Measurements from ENCODE around the gene FRMD4B. TPM values are rescaled to one million over a fixed set of nuclear protein-coding genes. Genes with fewer than 3 reads are reported as not detected.

Gene FRMD4B
- total RNA-seq, 1 experiment from 2014 or later: 0.90 TPM

DNA sequence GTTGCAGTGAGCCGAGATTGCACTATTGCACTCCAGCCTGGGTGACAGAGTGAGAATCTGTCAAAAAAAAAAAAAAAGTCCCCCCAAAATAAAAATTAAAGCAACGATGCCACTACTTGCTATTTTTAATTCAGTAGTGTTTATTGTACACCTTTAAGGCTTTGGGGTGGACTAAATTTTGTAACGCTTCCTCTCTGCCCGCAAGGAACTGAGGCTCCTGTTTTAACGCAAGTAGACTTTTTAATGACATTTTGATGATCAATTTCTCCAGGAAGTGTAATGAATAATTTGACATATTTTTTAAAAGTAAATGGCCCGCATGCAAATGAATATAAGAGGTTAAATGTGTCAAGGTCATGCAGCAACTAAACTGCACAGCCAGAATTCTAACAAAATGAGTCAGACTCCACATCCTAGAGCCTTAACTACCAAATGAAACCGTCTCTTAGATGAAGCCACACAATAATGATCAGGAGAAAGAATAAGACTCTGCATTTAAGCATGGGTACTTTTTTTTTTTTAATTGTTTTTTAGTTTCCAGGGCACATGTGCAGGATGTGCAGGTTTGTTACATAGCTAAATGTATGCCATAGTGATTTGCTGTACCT lies 166.7 kb downstream of the FRMD4B start:
- BruUV-seq (replicated peaks): no TSS peak
- no peaks in the 10 kb centered on the region for H3K27me3 ChIP-seq (ENCODE audit: control insufficient read depth, insufficient read depth, low read length)
- ChIA-PET POLR2A (no interaction called here), CTCF (no interaction called here)
- H3K9me3 ChIP-seq (ENCODE audit: control insufficient read depth, insufficient read depth, low read depth, low read length): no peaks in the 10 kb centered on the region
- H3K4me1 ChIP-seq (ENCODE audit: control insufficient read depth, insufficient read depth, low read length): no peaks in the 10 kb centered on the region
- DNase-seq (ENCODE audit: low read depth, low spot score): no peak
- no peaks in the 10 kb centered on the region for H3K36me3 ChIP-seq (ENCODE audit: control insufficient read depth, insufficient read depth, low read length)
- intact Hi-C loops (cut with micrococcal nuclease; ENCODE audit: unreplicated experiment) (no loop called here), in situ Hi-C loops (cut with HindIII; ENCODE audit: low pct_unique_long_range_greater_than_20kb, low sequenced_read_pairs) (no loop called here)
- H3K4me3 ChIP-seq (ENCODE audit: low read depth in 2 of 2, low read length in 2 of 2): no peak overlapping the region
- no peak overlapping the region for H3K27ac ChIP-seq (ENCODE audit: low read length)
- no peak for ATAC-seq
- TF ChIP-seq CTCF (IDR thresholded peaks at IDR 0.05) (no peak), SIN3A (IDR thresholded peaks at IDR 0.05; ENCODE audit: borderline replicate concordance, insufficient read depth, low read depth, low read length) (no peak), POLR2AphosphoS5 (IDR thresholded peaks at IDR 0.05; ENCODE audit: low read depth, low read length) (no peak), TCF7L2 (IDR thresholded peaks at IDR 0.05; ENCODE audit: low read depth, low read length) (no peak)
- TF ChIP-seq, protein P1, sequence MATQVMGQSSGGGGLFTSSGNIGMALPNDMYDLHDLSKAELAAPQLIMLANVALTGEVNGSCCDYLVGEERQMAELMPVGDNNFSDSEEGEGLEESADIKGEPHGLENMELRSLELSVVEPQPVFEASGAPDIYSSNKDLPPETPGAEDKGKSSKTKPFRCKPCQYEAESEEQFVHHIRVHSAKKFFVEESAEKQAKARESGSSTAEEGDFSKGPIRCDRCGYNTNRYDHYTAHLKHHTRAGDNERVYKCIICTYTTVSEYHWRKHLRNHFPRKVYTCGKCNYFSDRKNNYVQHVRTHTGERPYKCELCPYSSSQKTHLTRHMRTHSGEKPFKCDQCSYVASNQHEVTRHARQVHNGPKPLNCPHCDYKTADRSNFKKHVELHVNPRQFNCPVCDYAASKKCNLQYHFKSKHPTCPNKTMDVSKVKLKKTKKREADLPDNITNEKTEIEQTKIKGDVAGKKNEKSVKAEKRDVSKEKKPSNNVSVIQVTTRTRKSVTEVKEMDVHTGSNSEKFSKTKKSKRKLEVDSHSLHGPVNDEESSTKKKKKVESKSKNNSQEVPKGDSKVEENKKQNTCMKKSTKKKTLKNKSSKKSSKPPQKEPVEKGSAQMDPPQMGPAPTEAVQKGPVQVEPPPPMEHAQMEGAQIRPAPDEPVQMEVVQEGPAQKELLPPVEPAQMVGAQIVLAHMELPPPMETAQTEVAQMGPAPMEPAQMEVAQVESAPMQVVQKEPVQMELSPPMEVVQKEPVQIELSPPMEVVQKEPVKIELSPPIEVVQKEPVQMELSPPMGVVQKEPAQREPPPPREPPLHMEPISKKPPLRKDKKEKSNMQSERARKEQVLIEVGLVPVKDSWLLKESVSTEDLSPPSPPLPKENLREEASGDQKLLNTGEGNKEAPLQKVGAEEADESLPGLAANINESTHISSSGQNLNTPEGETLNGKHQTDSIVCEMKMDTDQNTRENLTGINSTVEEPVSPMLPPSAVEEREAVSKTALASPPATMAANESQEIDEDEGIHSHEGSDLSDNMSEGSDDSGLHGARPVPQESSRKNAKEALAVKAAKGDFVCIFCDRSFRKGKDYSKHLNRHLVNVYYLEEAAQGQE (IDR thresholded peaks at IDR 0.05; ENCODE audit: insufficient read depth in 1 of 2, low read depth in 2 of 2, low read length in 1 of 2): no peak

- Histone ChIP-seq H3K36me3 (ENCODE audit: control insufficient read depth, insufficient read depth, low read length) (no peaks in the 10 kb centered on the region), H3K27me3 (ENCODE audit: control insufficient read depth, insufficient read depth, low read length) (no peaks in the 10 kb centered on the region), H3K4me1 (ENCODE audit: control insufficient read depth, insufficient read depth, low read length) (no peaks in the 10 kb centered on the region), H3K27ac (ENCODE audit: low read length) (no peak overlapping the region), H3K9me3 (ENCODE audit: control insufficient read depth, insufficient read depth, low read depth, low read length) (no peaks in the 10 kb centered on the region), H3K4me3 (ENCODE audit: low read depth in 2 of 2, low read length in 2 of 2) (no peak overlapping the region)
- intact Hi-C loops (cut with micrococcal nuclease; ENCODE audit: unreplicated experiment): no loop called here
- BruUV-seq (replicated peaks): no TSS peak
- ChIA-PET CTCF (no interaction called here), POLR2A (no interaction called here)
- no peak for DNase-seq (ENCODE audit: low read depth, low spot score)
- in situ Hi-C loops (cut with HindIII; ENCODE audit: low pct_unique_long_range_greater_than_20kb, low sequenced_read_pairs): no loop called here
- TF ChIP-seq CTCF (IDR thresholded peaks at IDR 0.05): no peak
- no peak for TF ChIP-seq SIN3A (IDR thresholded peaks at IDR 0.05; ENCODE audit: borderline replicate concordance, insufficient read depth, low read depth, low read length)
- TF ChIP-seq TCF7L2 (IDR thresholded peaks at IDR 0.05; ENCODE audit: low read depth, low read length): no peak
- TF ChIP-seq POLR2AphosphoS5 (IDR thresholded peaks at IDR 0.05; ENCODE audit: low read depth, low read length): no peak
- TF ChIP-seq, protein P1 (IDR thresholded peaks at IDR 0.05; ENCODE audit: insufficient read depth in 1 of 2, low read depth in 2 of 2, low read length in 1 of 2): no peak
- no peak for ATAC-seq
Measured at GRCh38 chr3:69218079-69218478, 167.8 kb downstream of the FRMD4B start.
